HepG2 (cell line): ENCODE data around the gene PRR5L. TPM values are rescaled to one million over a fixed set of nuclear protein-coding genes. Genes with fewer than 3 reads are reported as not detected.

Experiments used
- ATAC-seq: fragments of 200-7000 bp; cut with Tn5 transposase; 3 replicates; pipeline ENCODE4 v1.9.1; 2020; ENCODE audit warnings: mild to moderate bottlenecking, moderate library complexity
- BruUV-seq: library from RNA; stranded (reverse); fragments of 400-500 nt; replicated peaks from 2 replicates; lab custom pipeline; 2021; lab: Mats Ljungman, UMichigan
- CTCF ChIA-PET: fragments of 300-600 bp; formaldehyde crosslinking; extraction: SDS; loops from one replicate; lab custom pipeline; 2021; ENCODE audit warnings: low total read pairs, inconsistent platforms, low intra/inter-chr PET ratio; lab: Yijun Ruan, JAX
- POLR2A ChIA-PET: fragments of 350-600 bp; sonication (Branson Sonifier 250); formaldehyde crosslinking; loops from one replicate; lab custom pipeline; 2020; ENCODE audit warnings: antibody characterized with exemption, inconsistent platforms; lab: Yijun Ruan, JAX
- DNase-seq: peaks from one replicate; pipeline ENCODE4 v3.0.0-alpha.2; 2015; ENCODE audit warnings: low spot score
- FAIRE-seq: peaks from 3 replicates; lab custom pipeline; 2011; peaks lifted over from hg19 to GRCh38; lab: Jason Lieb, UNC
- H2AFZ ChIP-seq: one replicate; pipeline ENCODE4 v1.6.1; 2011; ENCODE audit warnings: low read length, inconsistent platforms
- H3K27ac ChIP-seq: fragments of 300-600 bp; 3 replicates; pipeline ENCODE4 v1.8.0; 2011; ENCODE audit warnings: mixed run types, mild to moderate bottlenecking, mixed read lengths, low read length, inconsistent platforms; ENCODE audit not compliant: insufficient read depth; ENCODE audit errors: extremely low read length
- H3K27me3 ChIP-seq, 2 experiments: fragments of 200-600 bp in 1 of 2; 2 replicates in 1 of 2; 3 replicates in 1 of 2; pipeline versions ENCODE4 v1.6.0 to v1.8.0; 2011; ENCODE audit warnings: low read length in 2 of 2, mild to moderate bottlenecking in 2 of 2, moderate library complexity in 2 of 2, inconsistent platforms in 1 of 2; ENCODE audit not compliant: insufficient read depth in 2 of 2, control insufficient read depth in 1 of 2
- H3K36me3 ChIP-seq, 2 experiments: fragments of 200-600 bp in 1 of 2; replicated peaks in 1 of 2; 2 replicates in 1 of 2; 3 replicates in 1 of 2; pipeline versions ENCODE4 v1.5.1 to v1.8.0; 2011; ENCODE audit warnings: low read length in 2 of 2, inconsistent platforms in 1 of 2; ENCODE audit not compliant: insufficient read depth in 2 of 2, control insufficient read depth in 1 of 2
- H3K4me1 ChIP-seq: 2 replicates; pipeline ENCODE4 v1.5.1; 2012; ENCODE audit warnings: low read length, inconsistent platforms; ENCODE audit not compliant: insufficient read depth
- H3K4me2 ChIP-seq: 2 replicates; pipeline ENCODE4 v1.6.0; 2011; ENCODE audit warnings: low read depth, low read length, inconsistent platforms
- H3K4me3 ChIP-seq, 3 experiments: fragments of 200-600 bp in 1 of 3; sonication (generic), shearing (Covaris generic) in 1 of 3; replicated peaks in 1 of 3; 2 replicates each; pipeline ENCODE4 v1.5.1; 2011 to 2016; ENCODE audit warnings: low read length in 3 of 3, inconsistent platforms in 2 of 3, low read depth in 2 of 3, mild to moderate bottlenecking in 2 of 3, control low read depth in 1 of 3, mixed read lengths in 1 of 3; ENCODE audit not compliant: insufficient read depth in 1 of 3
- H3K79me2 ChIP-seq: one replicate; pipeline ENCODE4 v1.6.1; 2011; ENCODE audit warnings: low read length, inconsistent platforms; ENCODE audit not compliant: insufficient read depth
- H3K9ac ChIP-seq: 2 replicates; pipeline ENCODE4 v1.6.0; 2011; ENCODE audit warnings: mild to moderate bottlenecking, low read depth, low read length, inconsistent platforms; ENCODE audit not compliant: insufficient read depth
- H3K9me3 ChIP-seq: 2 replicates; pipeline ENCODE4 v1.5.1; 2012; ENCODE audit warnings: mild to moderate bottlenecking, low read length
- H4K20me1 ChIP-seq: 2 replicates; pipeline ENCODE4 v1.6.0; 2011; ENCODE audit warnings: inconsistent platforms, mild to moderate bottlenecking, low read length, moderate library complexity; ENCODE audit not compliant: insufficient read depth
- GLMP ChIP-seq: sonication (generic); formaldehyde crosslinking; IDR thresholded peaks from 2 replicates; pipeline ENCODE4 v1.9.0; 2021; ENCODE audit warnings: missing genetic modification reagents, mild to moderate bottlenecking, borderline replicate concordance
- GTF3A ChIP-seq: sonication (generic); formaldehyde crosslinking; conservative IDR thresholded peaks from 2 replicates; pipeline ENCODE4 v1.4.0; 2020; ENCODE audit warnings: mild to moderate bottlenecking, missing genetic modification reagents
- HCFC1 ChIP-seq: fragments of 150-350 bp; IDR thresholded peaks from 2 replicates; pipeline ENCODE4 v1.6.1; 2014; ENCODE audit warnings: low read depth, low read length
- KDM2A ChIP-seq: sonication (generic); formaldehyde crosslinking; IDR thresholded peaks from 2 replicates; pipeline ENCODE4 v1.4.0; 2020; ENCODE audit warnings: low read depth, missing genetic modification reagents, borderline replicate concordance
- NCOA5 ChIP-seq: sonication (generic); formaldehyde crosslinking; IDR thresholded peaks from 2 replicates; pipeline ENCODE4 v1.4.0; 2020; ENCODE audit warnings: missing genetic modification reagents
- SATB2 ChIP-seq: sonication (generic); formaldehyde crosslinking; IDR thresholded peaks from 2 replicates; pipeline ENCODE4 v1.5.0; 2020; ENCODE audit warnings: missing genetic modification reagents
- ZMYM3 ChIP-seq: sonication (generic); formaldehyde crosslinking; IDR thresholded peaks from 2 replicates; pipeline ENCODE4 v1.5.1; 2020; ENCODE audit warnings: mild to moderate bottlenecking, missing genetic modification reagents
- ZNF530 ChIP-seq: sonication (generic); formaldehyde crosslinking; IDR thresholded peaks from 2 replicates; pipeline ENCODE4 v1.5.0; 2020; ENCODE audit warnings: low read depth, mild to moderate bottlenecking, missing genetic modification reagents
- ZNF547 ChIP-seq: sonication (generic); formaldehyde crosslinking; IDR thresholded peaks from 2 replicates; pipeline ENCODE4 v1.5.1; 2020; ENCODE audit warnings: mild to moderate bottlenecking, missing genetic modification reagents
- ZZZ3 ChIP-seq: sonication (generic); formaldehyde crosslinking; IDR thresholded peaks from 2 replicates; pipeline ENCODE4 v1.4.0; 2020; ENCODE audit warnings: missing genetic modification reagents, mild to moderate bottlenecking, borderline replicate concordance
- WGBS: methylation state at CpG from one replicate; pipeline ENCODE4 v1.1.6; 2017; ENCODE audit warnings: low lambda C conversion rate; 5-methylcytosine and 5-hydroxymethylcytosine counted together
- in situ Hi-C: cut with HindIII; loops from 2 replicates; pipeline ENCODE4 v1.10.0; 2017; ENCODE audit warnings: low pct_unique_long_range_greater_than_20kb; ENCODE audit not compliant: extremely low pct_ligation_motif_present
- intact Hi-C: fragments of 100-400 bp; cut with micrococcal nuclease; formaldehyde crosslinking; loops from one replicate; pipeline ENCODE4 v1.10.0; 2022; ENCODE audit not compliant: unreplicated experiment
- polyA plus RNA-seq, 8 experiments: library from polyadenylated mRNA; depleted of rRNA in 3 of 8; stranded (reverse) in 7 of 8; unstranded in 1 of 8; fragments of >200 nt; fragmentation: Illumina TruSeq in 4 of 8; extraction: Trizol in 4 of 8; gene quantifications; 2 replicates each; pipeline versions ENCODE4 v1.2.1 to v1.2.3, GENCODE V29; 2011 to 2016; ENCODE audit warnings: low read depth in 4 of 8, missing spikeins in 1 of 8, mixed read lengths in 1 of 8; ENCODE audit not compliant: insufficient read depth in 1 of 8
- total RNA-seq, 5 experiments: library from RNA; depleted of rRNA; stranded (reverse); fragments of >200 nt; fragmentation: Illumina TruSeq; extraction: Trizol; gene quantifications; 2 replicates each; pipeline ENCODE4 v1.2.3, GENCODE V29; 2016; ENCODE audit warnings: low read depth in 1 of 5

Gene PRR5L
- total and polyA plus RNA-seq, 2 of the 13 experiments (the other 11 are each of a cell fraction or from before 2014, with no cell fraction given): 0.16 TPM; not detected in 1

GRCh38 chr11:36352922-36353321 is 56.8 kb downstream of the PRR5L start (continued):
- TF ChIP-seq GTF3A (CRISPR knock-in tag) (no peak), GLMP (CRISPR knock-in tag) (no peak), ZMYM3 (CRISPR knock-in tag) (no peak), ZNF547 (no peak), HCFC1 (no peak), KDM2A (CRISPR knock-in tag) (no peak), NCOA5 (CRISPR knock-in tag) (no peak), ZNF530 (CRISPR knock-in tag) (no peak)

DNA sequence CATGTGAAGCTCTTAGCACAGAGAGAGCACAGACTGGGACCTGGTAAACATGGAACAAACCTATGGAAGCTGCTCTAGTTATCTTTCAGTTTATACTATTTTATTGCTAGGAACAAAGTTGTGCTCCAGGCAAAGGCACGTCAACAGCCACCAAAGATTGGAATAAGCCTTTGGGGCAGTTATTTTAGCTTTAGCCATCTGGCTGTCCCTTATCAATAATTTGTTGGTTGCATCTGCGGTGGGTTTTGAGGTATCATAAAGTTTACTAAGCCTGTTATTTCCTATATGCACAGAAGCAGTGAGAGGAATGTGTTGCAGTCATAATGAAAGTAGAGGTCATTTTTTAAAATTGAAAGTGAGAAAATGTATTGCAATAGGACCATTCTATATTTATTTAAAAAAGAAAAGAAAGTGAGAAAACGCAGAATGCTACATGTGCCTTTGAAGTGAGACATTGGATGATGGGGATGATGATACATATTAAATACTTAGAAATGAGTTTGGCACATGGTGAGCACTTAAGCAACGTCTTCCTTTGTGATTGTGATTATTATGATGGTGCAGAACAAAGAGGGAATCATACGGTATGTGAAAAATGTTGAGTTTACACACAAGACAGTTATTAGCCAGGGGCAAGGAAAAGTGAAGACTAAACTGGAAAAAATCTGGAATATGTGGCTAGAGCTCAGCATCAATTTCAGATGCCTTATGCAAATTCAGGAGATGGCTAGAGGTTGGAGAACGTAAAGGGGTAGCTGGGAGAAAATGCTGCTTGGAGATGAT is 58.3 kb downstream of the PRR5L start:
- H4K20me1 ChIP-seq: no peaks in the 10 kb centered on the region
- intact Hi-C loops (no loop called here), in situ Hi-C loops (no loop called here)
- no peak overlapping the region for H3K27ac ChIP-seq
- no peak overlapping the region for H2AFZ ChIP-seq
- TF ChIP-seq SATB2 (CRISPR knock-in tag): no peak
- no peak for TF ChIP-seq ZZZ3 (CRISPR knock-in tag)
- DNase-seq (no peak), ATAC-seq (no peak), FAIRE-seq (no peak)
- ChIA-PET CTCF (no interaction called here), POLR2A (no interaction called here)
- H3K36me3 ChIP-seq: no peaks in the 10 kb centered on the region
- no peak overlapping the region for H3K9ac ChIP-seq
- H3K9me3 ChIP-seq: no peaks in the 10 kb centered on the region
- no peak overlapping the region for H3K4me3 ChIP-seq
- no peaks in the 10 kb centered on the region for H3K27me3 ChIP-seq
- H3K4me2 ChIP-seq: no peak overlapping the region
- WGBS: 19% methylated on average over 6 of the region's 6 CpGs
- no peaks in the 10 kb centered on the region for H3K79me2 ChIP-seq
- H3K4me1 ChIP-seq: no peaks in the 10 kb centered on the region
- BruUV-seq: no TSS peak
